ENCODE measurements around the gene CHRNA4.

The CHRNA4 gene

DNA sequence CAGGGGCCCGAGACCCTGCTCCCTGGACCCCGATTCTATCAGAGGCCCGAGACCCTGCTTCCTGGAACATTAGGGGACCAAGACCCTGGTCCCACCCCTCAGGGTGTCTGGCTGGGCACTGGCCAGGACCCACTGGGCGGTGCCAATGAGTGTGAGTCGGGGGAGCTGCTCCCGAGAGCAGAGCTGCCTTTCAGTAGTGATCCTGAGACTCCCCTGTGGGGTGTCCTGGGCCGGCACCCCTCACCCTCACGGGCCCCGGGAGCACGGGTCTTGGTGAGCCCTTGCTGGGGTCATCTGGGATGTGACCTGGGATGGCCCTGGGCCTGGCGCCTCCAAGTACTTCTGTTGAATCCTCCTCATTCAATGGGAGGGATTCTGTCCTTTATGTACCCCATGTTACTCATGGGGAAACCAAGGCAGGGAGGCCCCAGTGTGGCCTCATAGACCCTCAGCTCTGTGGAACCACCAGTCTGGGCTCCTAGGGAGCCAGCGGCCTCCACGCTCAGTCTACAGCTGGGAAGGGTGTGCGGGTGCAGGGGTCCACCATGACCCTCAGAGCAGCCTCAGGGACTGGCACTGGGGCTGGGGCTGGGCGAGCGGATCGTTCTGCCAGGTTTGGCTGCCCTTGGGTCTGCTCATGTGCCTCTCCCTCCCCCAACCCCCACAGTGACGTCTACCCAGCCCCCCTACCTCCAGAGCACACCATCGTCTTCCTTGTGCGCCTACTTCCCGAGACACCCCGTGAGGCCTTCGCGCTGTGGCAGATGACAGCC, 42.6 kb downstream of the CHRNA4 start:
- TF ChIP-seq JUND (IDR thresholded peaks at IDR 0.05; ENCODE audit: low read depth), result no peak
- in situ Hi-C loops (cut with HindIII; ENCODE audit: low pct_unique_long_range_greater_than_20kb, low sequenced_read_pairs), result no loop called here
- no peak for DNase-seq (ENCODE audit: low read depth in 1 of 2, low spot score in 1 of 2)

DNA sequence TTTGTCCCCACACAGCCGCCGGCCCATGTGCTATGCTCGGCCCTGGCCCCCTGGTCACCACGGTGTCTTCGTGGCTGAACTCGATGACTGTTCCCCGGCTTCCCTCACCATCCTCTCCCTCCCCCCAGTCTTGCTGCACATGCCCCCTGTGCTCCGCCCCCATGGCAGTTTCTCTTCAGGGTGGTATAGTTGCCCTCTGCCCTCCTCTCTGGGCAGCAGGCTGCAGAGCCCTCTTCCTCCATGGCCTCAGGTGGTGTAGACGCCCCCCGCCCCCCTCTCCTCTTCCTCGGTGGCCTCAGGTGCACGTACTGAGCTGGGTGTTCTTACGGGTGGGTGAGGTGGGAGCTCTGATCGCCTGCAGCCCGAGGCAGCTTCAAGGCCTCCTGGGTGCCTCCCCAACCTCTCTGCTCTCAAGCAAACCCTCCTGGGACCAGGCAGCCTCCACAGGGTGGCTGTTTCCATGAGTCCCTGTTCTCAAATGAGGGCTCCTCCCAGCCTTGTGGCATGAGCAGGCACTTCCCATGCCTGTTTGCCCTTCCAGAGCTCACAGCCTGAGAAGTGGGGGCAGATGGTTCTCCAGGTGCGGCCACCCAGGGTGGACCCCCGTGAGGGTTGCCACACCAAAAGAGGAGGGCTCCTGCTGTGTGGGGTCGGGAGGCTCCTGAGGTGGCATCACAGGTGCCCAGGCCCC, 43.4 kb downstream of the CHRNA4 start:
- no peak for DNase-seq (ENCODE audit: low read depth in 1 of 2, low spot score in 1 of 2)
- TF ChIP-seq JUND (IDR thresholded peaks at IDR 0.05; ENCODE audit: low read depth), result no peak
- in situ Hi-C loops (cut with HindIII; ENCODE audit: low pct_unique_long_range_greater_than_20kb, low sequenced_read_pairs), result no loop called here

GRCh38 chr20:63317061-63317460, 44.1 kb downstream of the CHRNA4 start:
- in situ Hi-C loops (cut with HindIII; ENCODE audit: low pct_unique_long_range_greater_than_20kb, low sequenced_read_pairs), result no loop called here
- no peak for TF ChIP-seq JUND (IDR thresholded peaks at IDR 0.05; ENCODE audit: low read depth)
- no peak for DNase-seq (ENCODE audit: low read depth in 1 of 2, low spot score in 1 of 2)

- TF ChIP-seq JUND (IDR thresholded peaks at IDR 0.05; ENCODE audit: low read depth), result no peak
- no peak for DNase-seq (ENCODE audit: low read depth in 1 of 2, low spot score in 1 of 2)
- in situ Hi-C loops (cut with HindIII; ENCODE audit: low pct_unique_long_range_greater_than_20kb, low sequenced_read_pairs), result no loop called here
Observed at GRCh38 chr20:63316502-63316921, 44.6 kb downstream of the CHRNA4 start.

GRCh38 chr20:63315731-63316491, 45.2 kb downstream of the CHRNA4 start:
- in situ Hi-C loops (cut with HindIII; ENCODE audit: low pct_unique_long_range_greater_than_20kb, low sequenced_read_pairs), result no loop called here
- no peak for TF ChIP-seq JUND (IDR thresholded peaks at IDR 0.05; ENCODE audit: low read depth)
- DNase-seq (ENCODE audit: low read depth in 1 of 2, low spot score in 1 of 2), result no peak

GRCh38 chr20:63315240-63315689, 45.9 kb downstream of the CHRNA4 start:
- DNase-seq (ENCODE audit: low read depth in 1 of 2, low spot score in 1 of 2), result no peak
- no peak for TF ChIP-seq JUND (IDR thresholded peaks at IDR 0.05; ENCODE audit: low read depth)
- in situ Hi-C loops (cut with HindIII; ENCODE audit: low pct_unique_long_range_greater_than_20kb, low sequenced_read_pairs), result no loop called here

- TF ChIP-seq JUND (IDR thresholded peaks at IDR 0.05; ENCODE audit: low read depth), result no peak
- in situ Hi-C loops (cut with HindIII; ENCODE audit: low pct_unique_long_range_greater_than_20kb, low sequenced_read_pairs), result no loop called here
- no peak for DNase-seq (ENCODE audit: low read depth in 1 of 2, low spot score in 1 of 2)
Observed at GRCh38 chr20:63314566-63315239, 46.4 kb downstream of the CHRNA4 start.

DNA sequence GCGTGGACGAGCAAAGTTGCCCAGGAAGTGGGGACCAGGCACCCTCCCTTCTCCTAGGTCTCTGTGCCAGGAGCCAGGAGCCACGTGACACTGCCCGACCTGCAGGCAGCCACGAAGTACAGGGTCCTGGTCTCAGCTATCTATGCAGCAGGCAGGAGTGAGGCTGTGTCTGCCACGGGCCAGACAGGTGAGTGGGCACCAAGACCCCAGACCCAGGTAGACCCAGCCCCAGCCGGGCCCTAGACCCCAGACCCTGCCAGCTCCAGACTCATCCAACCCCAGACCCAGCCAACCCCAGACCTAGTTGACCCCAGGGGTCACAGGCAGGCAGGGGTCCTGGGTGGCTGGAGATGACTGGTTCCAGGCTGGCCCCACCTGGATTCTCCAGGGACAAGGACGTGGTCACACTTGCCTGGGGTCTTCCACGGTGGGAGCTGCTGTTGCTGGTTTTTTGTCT, 47.1 kb downstream of the CHRNA4 start:
- no peak for DNase-seq (ENCODE audit: low read depth in 1 of 2, low spot score in 1 of 2)
- TF ChIP-seq JUND (IDR thresholded peaks at IDR 0.05; ENCODE audit: low read depth), result no peak
- in situ Hi-C loops (cut with HindIII; ENCODE audit: low pct_unique_long_range_greater_than_20kb, low sequenced_read_pairs), result no loop called here

GRCh38 chr20:63313349-63314014, 47.7 kb downstream of the CHRNA4 start:
- DNase-seq (ENCODE audit: low read depth in 1 of 2, low spot score in 1 of 2), result no peak
- in situ Hi-C loops (cut with HindIII; ENCODE audit: low pct_unique_long_range_greater_than_20kb, low sequenced_read_pairs), result no loop called here
- no peak for TF ChIP-seq JUND (IDR thresholded peaks at IDR 0.05; ENCODE audit: low read depth)

- in situ Hi-C loops (cut with HindIII; ENCODE audit: low pct_unique_long_range_greater_than_20kb, low sequenced_read_pairs), result no loop called here
- no peak for DNase-seq (ENCODE audit: low read depth in 1 of 2, low spot score in 1 of 2)
- no peak for TF ChIP-seq JUND (IDR thresholded peaks at IDR 0.05; ENCODE audit: low read depth)
Observed at GRCh38 chr20:63312690-63313348, 48.3 kb downstream of the CHRNA4 start.

DNA sequence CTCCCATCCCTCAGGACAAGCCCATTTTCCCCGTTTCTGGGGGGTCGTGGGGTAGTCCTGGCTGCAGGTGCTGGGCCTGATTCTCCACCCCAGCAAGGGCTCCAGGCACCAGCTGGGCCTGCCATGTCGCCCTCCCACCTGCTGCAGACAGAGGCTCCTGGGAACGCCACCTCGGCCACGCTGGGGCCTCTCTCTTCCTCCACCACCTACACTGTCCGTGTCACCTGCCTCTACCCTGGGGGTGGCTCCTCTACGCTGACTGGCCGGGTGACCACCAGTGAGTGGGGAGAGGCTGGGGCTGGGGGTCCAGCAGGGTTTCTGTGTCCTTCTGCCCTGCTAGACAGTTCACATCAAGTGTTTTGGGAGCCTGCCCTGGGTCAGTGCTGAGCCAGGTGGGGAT, 48.9 kb downstream of the CHRNA4 start:
- no peak for TF ChIP-seq JUND (IDR thresholded peaks at IDR 0.05; ENCODE audit: low read depth)
- no peak for DNase-seq (ENCODE audit: low read depth in 1 of 2, low spot score in 1 of 2)
- in situ Hi-C loops (cut with HindIII; ENCODE audit: low pct_unique_long_range_greater_than_20kb, low sequenced_read_pairs), result no loop called here
